ENCODE data around the gene SYNDIG1. TPM values are rescaled to one million over a fixed set of nuclear protein-coding genes. Genes with fewer than 3 reads are reported as not detected.

The SYNDIG1 gene
- total and polyA plus RNA-seq, 4 donors: 0.20 to 5.0 (median 0.63) TPM

GRCh38 chr20:24488800-24489175, 19.4 kb downstream of the SYNDIG1 start:
- peaks cover 0 to 6% (median 0%) of the 10 kb centered on the region in 4 donors for H3K36me3 ChIP-seq (ENCODE audit: control insufficient read depth in 4 of 4, insufficient read depth in 4 of 4, low read length in 4 of 4)
- no peak overlapping the region for H3K27ac ChIP-seq (ENCODE audit: low read depth in 1 of 2, low read length in 1 of 2)
- DNase-seq: no peak
- 94 to 97% methylated on average over 6 of the region's 6 CpGs for WGBS, 2 donors
- no peak overlapping the region for H3K4me3 ChIP-seq
- TF ChIP-seq, protein P1, sequence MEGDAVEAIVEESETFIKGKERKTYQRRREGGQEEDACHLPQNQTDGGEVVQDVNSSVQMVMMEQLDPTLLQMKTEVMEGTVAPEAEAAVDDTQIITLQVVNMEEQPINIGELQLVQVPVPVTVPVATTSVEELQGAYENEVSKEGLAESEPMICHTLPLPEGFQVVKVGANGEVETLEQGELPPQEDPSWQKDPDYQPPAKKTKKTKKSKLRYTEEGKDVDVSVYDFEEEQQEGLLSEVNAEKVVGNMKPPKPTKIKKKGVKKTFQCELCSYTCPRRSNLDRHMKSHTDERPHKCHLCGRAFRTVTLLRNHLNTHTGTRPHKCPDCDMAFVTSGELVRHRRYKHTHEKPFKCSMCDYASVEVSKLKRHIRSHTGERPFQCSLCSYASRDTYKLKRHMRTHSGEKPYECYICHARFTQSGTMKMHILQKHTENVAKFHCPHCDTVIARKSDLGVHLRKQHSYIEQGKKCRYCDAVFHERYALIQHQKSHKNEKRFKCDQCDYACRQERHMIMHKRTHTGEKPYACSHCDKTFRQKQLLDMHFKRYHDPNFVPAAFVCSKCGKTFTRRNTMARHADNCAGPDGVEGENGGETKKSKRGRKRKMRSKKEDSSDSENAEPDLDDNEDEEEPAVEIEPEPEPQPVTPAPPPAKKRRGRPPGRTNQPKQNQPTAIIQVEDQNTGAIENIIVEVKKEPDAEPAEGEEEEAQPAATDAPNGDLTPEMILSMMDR (IDR thresholded peaks at IDR 0.05; ENCODE audit: control extremely low read depth, extremely low read depth): no peak
- no peak overlapping the region for H3K9ac ChIP-seq (ENCODE audit: insufficient read depth in 1 of 2, low read length in 2 of 2)
- no peak for ATAC-seq (ENCODE audit: insufficient read depth, low FRiP score)
- H3K9me3 ChIP-seq (ENCODE audit: control insufficient read depth in 4 of 4, insufficient read depth in 3 of 4, low read length in 3 of 4): peaks cover 0 to 9% (median 0%) of the 10 kb centered on the region in 4 donors
- peaks cover 0 to 9% (median 0%) of the 10 kb centered on the region in 3 donors for H3K27me3 ChIP-seq (ENCODE audit: control insufficient read depth in 3 of 3, insufficient read depth in 3 of 3, low read length in 2 of 3)
- H3K4me1 ChIP-seq (ENCODE audit: control insufficient read depth in 5 of 5, insufficient read depth in 5 of 5, low read length in 5 of 5): peaks cover 0 to 3% (median 0%) of the 10 kb centered on the region in 5 donors

- Histone ChIP-seq H3K9me3 (ENCODE audit: control insufficient read depth in 4 of 4, insufficient read depth in 3 of 4, low read length in 3 of 4) (peaks cover 0 to 6% (median 0%) of the 10 kb centered on the region in 4 donors), H3K9ac (ENCODE audit: insufficient read depth in 1 of 2, low read length in 2 of 2) (no peak overlapping the region), H3K4me1 (ENCODE audit: control insufficient read depth in 5 of 5, insufficient read depth in 5 of 5, low read length in 5 of 5) (peaks cover 0 to 3% (median 0%) of the 10 kb centered on the region in 5 donors), H3K27me3 (ENCODE audit: control insufficient read depth in 3 of 3, insufficient read depth in 3 of 3, low read length in 2 of 3) (peaks cover 0 to 9% (median 0%) of the 10 kb centered on the region in 3 donors), H3K36me3 (ENCODE audit: control insufficient read depth in 4 of 4, insufficient read depth in 4 of 4, low read length in 4 of 4) (peaks cover 0 to 6% (median 0%) of the 10 kb centered on the region in 4 donors), H3K27ac (ENCODE audit: low read depth in 1 of 2, low read length in 1 of 2) (no peak overlapping the region), H3K4me3 (no peak overlapping the region)
- ATAC-seq (ENCODE audit: insufficient read depth, low FRiP score) (no peak), DNase-seq (no peak)
- 92% methylated on average over 5 of the region's 5 CpGs for WGBS, 2 donors
- TF ChIP-seq, protein P1 (IDR thresholded peaks at IDR 0.05; ENCODE audit: control extremely low read depth, extremely low read depth): no peak
These were observed 19.8 kb downstream of the SYNDIG1 start for GRCh38 chr20:24489193-24489592.

GRCh38 chr20:24489631-24490260, 20.3 kb downstream of the SYNDIG1 start:
- no peak for ATAC-seq (ENCODE audit: insufficient read depth, low FRiP score)
- H3K9me3 ChIP-seq (ENCODE audit: control insufficient read depth in 4 of 4, insufficient read depth in 3 of 4, low read length in 3 of 4): peaks cover 0 to 6% (median 0%) of the 10 kb centered on the region in 4 donors
- no peak for DNase-seq
- H3K27me3 ChIP-seq (ENCODE audit: control insufficient read depth in 3 of 3, insufficient read depth in 3 of 3, low read length in 2 of 3): peaks cover 0 to 9% (median 0%) of the 10 kb centered on the region in 3 donors
- TF ChIP-seq, protein P1 (IDR thresholded peaks at IDR 0.05; ENCODE audit: control extremely low read depth, extremely low read depth): no peak
- H3K27ac ChIP-seq (ENCODE audit: low read depth in 1 of 2, low read length in 1 of 2): no peak overlapping the region
- H3K9ac ChIP-seq (ENCODE audit: insufficient read depth in 1 of 2, low read length in 2 of 2): no peak overlapping the region
- H3K4me3 ChIP-seq: no peak overlapping the region
- 82 to 87% methylated on average over 9 of the region's 9 CpGs for WGBS, 2 donors
- H3K36me3 ChIP-seq (ENCODE audit: control insufficient read depth in 4 of 4, insufficient read depth in 4 of 4, low read length in 4 of 4): peaks cover 0 to 6% (median 0%) of the 10 kb centered on the region in 4 donors
- H3K4me1 ChIP-seq (ENCODE audit: control insufficient read depth in 5 of 5, insufficient read depth in 5 of 5, low read length in 5 of 5): peaks cover 0 to 3% (median 0%) of the 10 kb centered on the region in 5 donors

Data from lung (tissue), 12 donors.